NB4 (cell line): ENCODE results near the gene CSMD2.

Experiments used
- DNase-seq: peaks from one replicate; pipeline ENCODE4 v3.0.0; 2010; ENCODE audit warnings: low read depth
- H3K4me3 ChIP-seq: one replicate; pipeline ENCODE4 v1.5.1; 2011; ENCODE audit warnings: mild to moderate bottlenecking, low read depth, low read length, moderate library complexity
- CTCF ChIP-seq: IDR thresholded peaks from one replicate; pipeline ENCODE4 v1.5.1; 2012; ENCODE audit warnings: low read depth, low read length
- MAX ChIP-seq: IDR thresholded peaks from 2 replicates; pipeline ENCODE4 v1.6.1; 2011; ENCODE audit warnings: low read depth, low read length
- MYC ChIP-seq: IDR thresholded peaks from 2 replicates; pipeline ENCODE4 v1.6.1; 2011; ENCODE audit warnings: low read depth, low read length
- POLR2A ChIP-seq: IDR thresholded peaks from 2 replicates; pipeline ENCODE4 v1.6.1; 2011; ENCODE audit warnings: mild to moderate bottlenecking; ENCODE audit not compliant: insufficient read length; ENCODE audit errors: extremely low read depth

CSMD2 gene

GRCh38 chr1:33762109-33762830, 402.8 kb downstream of the CSMD2 start:
- no peak overlapping the region for H3K4me3 ChIP-seq
- TF ChIP-seq POLR2A (no peak), CTCF (no peak), MYC (no peak), MAX (no peak)
- no peak for DNase-seq

- DNase-seq = no peak
- TF ChIP-seq MAX (no peak), MYC (no peak), CTCF (no peak), POLR2A (no peak)
Measured at GRCh38 chr1:33758698-33759097, 406.3 kb downstream of the CSMD2 start.

GRCh38 chr1:33753087-33753856, 411.8 kb downstream of the CSMD2 start:
- TF ChIP-seq POLR2A (no peak), CTCF (no peak), MYC (no peak), MAX (no peak)
- no peak for DNase-seq
- no peak overlapping the region for H3K4me3 ChIP-seq

More at GRCh38 chr1:33758698-33759097, 406.3 kb downstream of the CSMD2 start:
- no peak overlapping the region for H3K4me3 ChIP-seq

GRCh38 chr1:33745942-33746341, 419.1 kb downstream of the CSMD2 start:
- no peak overlapping the region for H3K4me3 ChIP-seq
- no peak for DNase-seq
- TF ChIP-seq MYC (no peak), MAX (no peak), POLR2A (no peak), CTCF (no peak)

- TF ChIP-seq MAX = no peak
- TF ChIP-seq CTCF = no peak
- DNase-seq = no peak
Measured at GRCh38 chr1:33743221-33743998, 421.6 kb downstream of the CSMD2 start.

More at GRCh38 chr1:33743221-33743998, 421.6 kb downstream of the CSMD2 start:
- no peak overlapping the region for H3K4me3 ChIP-seq
